ENCODE measurements around the gene ADGRB3.

The ADGRB3 gene

GRCh38 chr6:69026243-69026642 lies 391.2 kb downstream of the ADGRB3 start:
- no peak for DNase-seq (ENCODE audit: low spot score)

- DNase-seq (ENCODE audit: low spot score): no peak
These were observed 391.6 kb downstream of the ADGRB3 start for GRCh38 chr6:69026715-69027114.

- no peak for DNase-seq (ENCODE audit: low spot score)
These were observed 392.8 kb downstream of the ADGRB3 start for GRCh38 chr6:69027861-69028260.

GRCh38 chr6:69038841-69039240 lies 403.8 kb downstream of the ADGRB3 start:
- no peak for DNase-seq (ENCODE audit: low spot score)

GRCh38 chr6:69042297-69042696 lies 407.2 kb downstream of the ADGRB3 start:
- DNase-seq (ENCODE audit: low spot score): no peak

GRCh38 chr6:69044534-69044933 lies 409.5 kb downstream of the ADGRB3 start:
- DNase-seq (ENCODE audit: low spot score): no peak

DNA sequence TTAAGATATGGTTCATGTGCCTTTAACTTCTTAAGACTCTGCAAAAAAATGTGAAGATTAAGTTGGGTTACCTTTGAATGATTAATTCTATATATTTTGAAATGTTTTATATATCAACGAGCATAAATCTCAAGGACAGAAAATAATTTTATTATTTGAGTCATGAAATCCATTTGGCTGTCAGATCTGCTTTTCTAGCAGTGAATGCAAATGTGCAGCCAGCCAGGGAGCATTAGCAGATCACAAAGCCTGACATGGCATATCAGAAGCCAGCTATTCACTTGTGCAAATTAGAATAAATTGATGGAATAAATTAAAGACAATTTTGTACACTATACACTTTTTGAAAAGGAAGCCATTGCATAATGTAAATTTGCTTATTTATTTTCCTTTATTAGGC lies 424.3 kb downstream of the ADGRB3 start:
- DNase-seq (ENCODE audit: low spot score): no peak

GRCh38 chr6:69061066-69061465 lies 426.0 kb downstream of the ADGRB3 start:
- DNase-seq (ENCODE audit: low spot score): no peak

GRCh38 chr6:69063401-69063800 lies 428.3 kb downstream of the ADGRB3 start:
- DNase-seq (ENCODE audit: low spot score): no peak

DNA sequence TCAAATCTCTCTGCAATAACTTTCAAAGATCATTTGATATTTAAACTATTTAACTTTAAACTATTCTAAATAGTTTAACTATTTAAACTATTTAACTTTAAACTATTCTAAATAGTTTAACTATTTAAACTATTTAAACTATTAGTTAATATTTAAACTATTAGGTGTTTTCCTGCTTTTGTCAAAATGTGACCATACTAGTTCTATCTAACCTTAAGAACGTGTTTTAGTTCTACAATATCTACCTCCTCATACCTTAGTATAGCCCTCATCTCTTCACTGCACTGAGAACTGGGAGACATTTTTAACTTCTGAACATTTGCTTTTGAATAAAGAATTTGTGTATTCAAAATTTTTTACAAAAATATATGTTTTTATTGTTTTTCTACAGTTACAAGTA lies 429.1 kb downstream of the ADGRB3 start:
- no peak for DNase-seq (ENCODE audit: low spot score)

DNA sequence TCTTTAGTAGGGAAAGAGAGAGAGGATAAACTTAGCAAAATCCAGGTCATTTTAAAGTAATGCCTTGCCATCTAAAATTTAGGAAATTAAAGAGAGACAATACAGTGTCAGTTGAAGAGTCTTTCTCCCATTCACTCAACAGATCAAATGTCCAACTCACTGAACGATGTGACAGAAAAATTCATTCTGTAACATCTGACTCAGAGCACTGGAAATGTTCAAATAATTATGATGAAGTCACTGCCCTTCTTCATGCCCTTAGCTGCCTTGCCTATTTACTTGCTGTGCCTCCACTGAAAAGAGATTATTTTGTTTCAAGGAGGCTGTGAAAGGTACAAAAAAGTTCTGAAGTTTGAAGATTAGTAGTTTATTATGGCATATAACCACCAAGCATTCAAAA lies 434.8 kb downstream of the ADGRB3 start:
- no peak for DNase-seq (ENCODE audit: low spot score)

- no peak for DNase-seq (ENCODE audit: low spot score)
These were observed 437.7 kb downstream of the ADGRB3 start for GRCh38 chr6:69072796-69073195.

DNA sequence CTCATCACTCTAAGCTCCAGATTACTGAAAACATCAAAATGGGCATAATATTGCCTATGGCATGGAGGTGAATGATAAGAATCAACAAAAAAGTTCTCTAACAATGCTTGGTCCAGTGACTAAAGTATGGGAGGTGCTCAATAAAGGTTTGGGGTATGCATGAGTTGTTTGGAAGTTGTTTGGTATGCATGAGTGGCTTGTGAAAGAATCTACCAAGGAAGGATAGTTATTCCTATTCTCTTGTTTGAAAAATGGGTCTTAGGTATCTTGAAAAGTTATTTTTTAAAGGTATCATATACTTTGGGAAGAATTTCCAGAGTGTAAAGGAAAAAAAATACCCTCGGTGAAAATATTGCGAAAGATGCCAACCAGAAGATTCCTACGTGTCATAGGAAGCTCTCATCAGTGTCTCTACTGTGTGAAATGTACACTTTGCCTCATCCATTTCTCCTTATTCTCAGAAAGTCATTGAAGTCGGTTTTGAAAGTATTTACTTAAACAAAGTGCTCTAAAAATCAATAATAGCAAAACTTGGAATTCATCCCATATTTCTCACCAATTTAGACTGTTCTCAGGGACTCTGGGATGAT lies 449.8 kb downstream of the ADGRB3 start:
- DNase-seq (ENCODE audit: low spot score): no peak

- DNase-seq (ENCODE audit: low spot score): no peak
These were observed 451.6 kb downstream of the ADGRB3 start for GRCh38 chr6:69086689-69087088.

DNA sequence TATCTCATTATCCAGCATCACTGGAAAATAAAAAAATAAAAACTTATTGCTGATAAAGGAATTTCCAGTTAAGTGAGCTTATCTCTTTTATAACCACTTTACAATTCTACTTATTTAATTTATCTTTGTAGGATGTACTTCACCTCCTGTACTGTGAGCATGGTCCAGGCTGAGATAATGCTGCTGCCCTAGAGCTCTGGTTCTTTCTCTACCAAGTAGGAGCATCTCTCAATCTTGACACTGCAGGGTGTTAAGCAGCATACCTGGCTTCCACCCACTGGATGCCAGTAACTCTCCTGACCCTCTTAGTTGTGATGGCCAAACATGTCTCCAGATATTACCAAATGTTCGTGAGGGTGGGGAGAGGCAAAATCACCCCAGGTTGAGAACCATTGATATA lies 454.5 kb downstream of the ADGRB3 start:
- no peak for DNase-seq (ENCODE audit: low spot score)

DNA sequence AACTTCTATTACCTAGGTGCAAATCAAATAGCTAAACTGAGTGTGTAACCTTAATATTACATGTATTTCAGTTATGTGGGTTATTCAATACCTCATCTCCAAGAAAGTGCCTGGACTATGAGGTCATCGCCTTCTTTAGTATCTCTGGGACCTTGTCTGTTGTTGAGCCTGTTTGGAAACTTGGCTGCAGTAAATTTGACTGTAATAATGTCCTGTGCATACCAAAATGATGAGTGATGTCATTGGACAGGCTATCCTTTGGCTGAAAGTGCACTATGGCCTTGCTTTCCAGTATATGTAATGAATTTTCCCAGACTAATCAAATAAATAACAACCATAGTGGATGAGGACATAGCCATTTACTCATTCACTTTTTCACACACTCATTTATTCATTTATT lies 455.1 kb downstream of the ADGRB3 start:
- DNase-seq (ENCODE audit: low spot score): no peak

GRCh38 chr6:69096681-69097080 lies 461.6 kb downstream of the ADGRB3 start:
- no peak for DNase-seq (ENCODE audit: low spot score)

GRCh38 chr6:69097948-69098347 lies 462.9 kb downstream of the ADGRB3 start:
- DNase-seq (ENCODE audit: low spot score): no peak

- no peak for DNase-seq (ENCODE audit: low spot score)
These were observed 463.8 kb downstream of the ADGRB3 start for GRCh38 chr6:69098910-69099309.

DNA sequence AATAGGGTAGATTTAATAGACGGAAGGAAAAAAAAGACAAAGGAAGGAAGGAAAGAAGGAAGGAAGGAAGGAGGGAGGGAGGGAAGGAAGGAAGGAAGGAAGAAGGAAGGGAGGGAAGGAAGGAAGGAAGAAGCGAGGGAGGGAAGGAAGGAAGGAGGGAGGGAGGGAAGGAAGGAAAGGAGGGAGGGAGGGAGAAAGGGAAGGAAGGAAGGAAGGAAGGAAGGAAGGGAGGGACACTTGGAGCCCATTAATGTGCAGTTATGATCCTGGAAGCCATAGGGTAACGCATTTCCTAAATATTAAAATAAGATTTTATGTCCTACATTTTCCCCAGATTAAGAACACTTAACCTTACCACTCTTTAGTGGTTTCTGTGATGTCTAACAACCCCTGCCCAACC lies 465.7 kb downstream of the ADGRB3 start:
- DNase-seq (ENCODE audit: low spot score): no peak

GRCh38 chr6:69102416-69102815 lies 467.3 kb downstream of the ADGRB3 start:
- DNase-seq (ENCODE audit: low spot score): no peak

DNA sequence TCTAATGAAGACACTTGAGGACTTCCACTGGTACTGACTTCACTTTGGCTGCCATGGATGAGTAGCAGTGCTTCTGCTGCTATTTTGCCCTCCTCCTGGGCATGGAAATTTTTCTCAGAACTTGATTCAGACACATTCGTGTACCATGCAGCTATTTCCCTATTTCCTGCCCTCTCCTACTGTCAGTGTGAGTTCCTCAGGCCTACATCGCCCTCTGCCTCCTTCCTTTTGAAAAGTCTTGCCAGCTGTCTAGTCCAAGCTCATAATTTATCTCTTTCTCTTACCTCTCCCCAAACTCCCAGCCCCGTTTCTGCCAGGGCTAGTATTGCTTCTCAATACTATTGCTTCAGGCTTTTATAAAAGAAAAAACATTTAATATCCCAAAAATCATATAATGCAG lies 470.2 kb downstream of the ADGRB3 start:
- no peak for DNase-seq (ENCODE audit: low spot score)

- DNase-seq (ENCODE audit: low spot score): no peak
These were observed 471.4 kb downstream of the ADGRB3 start for GRCh38 chr6:69106511-69106910.

- no peak for DNase-seq (ENCODE audit: low spot score)
These were observed 476.2 kb downstream of the ADGRB3 start for GRCh38 chr6:69111301-69111700.

All from SK-N-DZ (cell line).